HS-5 (cell line): ENCODE results near the gene RAB23.
"Not testable (repeated sequence)": the region's sequence is repeated elsewhere in the genome, so short reads cannot be mapped to it uniquely, and the experiment has no call there.

Experiments
- DNase-seq: peaks from one replicate; pipeline ENCODE4 v3.0.0-alpha.2; 2012; ENCODE audit warnings: low read depth

The RAB23 gene

DNA sequence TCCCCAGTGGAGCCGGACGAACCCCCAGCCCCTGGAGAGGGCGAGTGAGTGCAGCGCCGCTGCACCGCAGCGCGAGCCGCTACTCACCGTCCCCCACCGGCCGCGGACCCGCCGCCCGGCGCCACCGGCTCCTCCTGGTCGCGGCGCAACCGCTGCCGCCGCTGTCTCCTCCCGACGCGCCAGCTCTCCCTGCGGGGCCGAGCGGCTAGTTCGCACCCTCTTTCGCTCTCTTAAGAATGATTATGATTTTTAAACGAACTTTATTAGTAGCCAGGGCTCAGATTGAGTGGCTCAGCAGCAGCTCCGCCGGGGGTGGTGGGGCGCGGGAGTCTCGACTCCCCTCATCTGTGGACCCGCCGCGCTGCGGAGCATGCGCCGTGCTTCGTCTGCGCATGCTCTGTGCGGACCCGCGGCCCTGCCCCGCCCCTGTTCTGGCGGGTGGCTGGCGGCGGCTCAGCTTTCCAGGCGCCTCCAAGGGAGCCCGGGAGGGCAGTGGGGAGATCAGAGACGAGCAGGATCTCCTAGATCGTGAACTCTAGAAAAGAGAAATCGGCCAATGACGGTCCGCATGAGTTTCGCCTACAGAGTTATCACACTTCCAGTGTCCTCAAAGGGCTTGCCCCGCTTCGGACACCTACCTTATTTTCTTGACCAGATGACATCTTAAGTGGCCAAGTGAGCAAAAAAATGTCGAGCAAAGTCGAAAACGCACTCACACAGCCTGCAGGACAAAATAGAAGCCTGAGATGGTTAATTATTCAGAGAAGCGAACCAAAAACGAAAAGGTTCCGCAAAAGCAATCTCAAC is at the start of gene RAB23:
RAB23 (minus strand) TSS at position 372 of the 807 bp plus-strand sequence. CDS start 11,927 bp downstream, outside the sequence.
- peak; percentile 59 for DNase-seq

DNA sequence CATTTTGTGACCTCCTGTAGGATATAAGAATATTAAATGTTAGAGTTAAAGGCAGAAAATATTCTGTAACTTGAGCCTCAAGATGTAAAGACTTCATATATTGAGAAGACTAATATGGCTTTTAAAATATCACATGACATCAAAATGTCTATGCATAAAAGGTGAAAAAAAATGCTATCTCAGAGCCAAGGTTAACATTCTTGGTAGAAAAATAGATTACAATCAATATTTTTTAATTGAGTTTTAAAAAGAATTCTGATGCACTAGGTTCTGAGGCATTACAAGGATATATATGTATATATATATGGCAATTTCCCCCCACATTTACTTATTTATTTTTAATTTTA is 46.2 kb upstream of the RAB23 start:
- DNase-seq = no peak

DNA sequence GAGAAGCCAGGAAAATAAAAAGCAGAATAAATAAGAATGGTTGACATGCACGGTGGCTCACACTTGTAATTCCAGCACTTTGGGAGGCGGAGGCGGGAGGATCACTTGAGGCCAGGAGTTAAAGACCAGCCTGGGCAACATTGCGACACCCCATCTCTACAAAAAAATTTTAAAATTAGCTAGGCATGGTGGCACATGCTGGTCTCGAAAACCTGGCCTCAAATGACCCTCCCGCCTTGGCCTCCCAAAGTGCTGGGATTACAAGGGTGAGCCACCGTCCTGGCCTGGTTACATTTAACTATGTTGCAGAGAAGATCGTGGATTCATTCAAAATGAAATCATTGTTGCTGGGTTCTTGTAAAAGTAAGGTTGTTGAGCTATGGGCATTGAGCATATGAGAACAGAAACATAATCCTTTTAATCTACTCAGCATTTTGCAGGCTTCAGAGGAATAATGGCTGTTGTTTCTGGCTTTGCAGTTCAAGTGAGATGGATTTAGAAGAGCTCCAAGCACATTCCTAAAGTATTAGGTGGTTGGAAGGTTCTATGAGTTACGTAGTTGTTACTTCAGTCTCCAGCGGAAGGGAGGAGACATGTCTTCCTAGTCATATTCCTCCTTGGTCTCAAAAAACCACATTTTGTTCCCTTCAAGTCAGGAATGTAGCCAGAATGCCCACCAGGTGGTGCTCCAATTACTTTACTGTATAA is 45.6 kb upstream of the RAB23 start:
- peak; percentile 98 for DNase-seq

DNA sequence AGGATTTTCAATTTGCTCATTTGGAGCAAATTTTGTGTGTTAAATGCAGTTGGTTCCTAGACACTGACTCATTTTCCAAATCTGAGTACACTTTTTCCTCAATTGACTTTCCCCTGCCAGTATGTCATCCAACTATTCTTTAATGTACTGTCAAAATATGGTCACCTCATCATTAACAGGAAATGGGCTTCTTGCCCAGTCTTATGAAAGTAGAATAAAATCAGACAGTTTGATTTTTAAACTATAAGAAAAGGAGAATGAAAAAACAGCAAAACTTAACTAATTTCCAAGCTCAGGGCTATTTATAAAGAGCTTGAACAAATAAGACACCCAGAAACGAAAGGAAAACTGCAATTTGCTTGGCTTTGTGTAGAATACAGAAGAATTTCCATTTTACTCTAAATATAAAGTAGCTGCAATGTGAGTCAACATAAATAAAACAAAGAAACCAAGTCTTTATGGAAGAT is 43.7 kb upstream of the RAB23 start:
- no peak for DNase-seq

DNA sequence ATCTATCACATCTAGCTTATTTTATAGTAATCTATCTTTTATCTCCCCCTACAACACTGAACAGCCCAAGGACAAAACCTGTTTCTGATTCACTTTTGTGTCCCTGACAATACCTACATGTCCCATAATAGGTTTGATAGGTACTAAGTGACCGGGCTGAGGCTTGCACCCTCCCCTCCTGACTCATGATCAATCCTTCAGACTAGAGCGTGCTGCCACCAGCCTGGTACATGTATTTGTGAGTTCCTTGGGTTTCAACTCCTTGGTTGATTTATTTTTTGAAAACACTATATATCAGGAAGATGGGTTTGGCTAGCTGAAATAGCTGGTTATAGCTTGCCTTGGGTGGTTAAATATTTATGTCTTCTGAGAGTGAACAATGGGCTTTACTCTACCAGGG is 41.6 kb upstream of the RAB23 start:
- DNase-seq = no peak

DNA sequence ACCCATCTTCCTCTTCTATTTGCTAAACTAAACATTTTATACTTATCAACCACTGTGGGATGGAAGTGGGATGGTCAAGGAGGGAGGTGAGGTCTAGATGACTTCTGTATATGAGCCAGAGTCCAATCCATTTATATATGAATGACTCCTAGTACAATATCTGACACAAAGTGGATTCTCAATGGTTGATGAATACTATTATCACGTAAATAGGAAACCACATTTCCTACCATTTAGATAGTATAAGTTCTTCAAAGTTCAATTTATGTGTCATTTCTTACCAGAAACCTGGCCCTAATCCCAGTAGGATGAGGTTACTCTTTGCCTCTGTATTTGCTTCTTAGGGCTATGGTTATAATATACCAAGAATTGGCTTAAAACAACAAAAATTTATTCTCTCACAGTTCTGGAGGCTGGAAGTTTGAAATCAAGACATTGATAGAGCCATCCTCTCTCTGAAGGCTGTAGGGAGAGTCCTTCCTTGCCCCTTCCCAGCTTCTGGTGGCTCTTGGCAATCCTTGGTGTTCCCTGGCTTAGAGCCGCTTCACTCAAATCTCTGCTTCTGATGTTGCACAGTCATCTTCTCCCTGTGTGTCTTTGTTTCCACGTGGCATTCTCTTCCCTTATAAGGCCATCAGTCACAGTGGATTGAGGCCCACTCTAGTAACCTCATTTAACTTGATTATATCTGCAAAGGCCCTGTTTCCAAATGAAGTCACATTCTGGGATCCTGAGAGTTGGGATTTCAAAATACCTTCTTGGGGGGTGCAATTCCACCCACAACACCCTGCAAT is 41.0 kb upstream of the RAB23 start:
- DNase-seq = peak; percentile 85

DNA sequence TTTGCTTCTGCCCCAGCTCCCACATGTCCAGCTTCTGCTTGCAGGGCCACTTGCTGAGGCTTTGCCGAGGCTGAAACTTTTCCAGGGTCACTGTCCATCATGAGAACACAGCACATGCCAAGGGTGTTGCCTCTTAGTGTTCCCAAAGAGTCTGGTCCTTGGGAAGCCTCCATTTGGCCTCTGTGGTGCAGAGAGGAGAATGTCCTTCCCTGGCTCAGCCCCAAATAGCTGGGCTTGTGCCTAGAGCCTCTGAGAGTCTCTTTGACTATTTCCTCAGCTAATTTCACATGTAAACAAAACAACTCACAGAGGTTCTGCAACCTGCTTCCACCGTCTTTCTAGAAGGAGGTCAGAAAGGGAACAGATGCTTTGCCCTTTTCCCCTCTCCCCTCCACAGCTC is 40.4 kb upstream of the RAB23 start:
- DNase-seq = no peak

DNA sequence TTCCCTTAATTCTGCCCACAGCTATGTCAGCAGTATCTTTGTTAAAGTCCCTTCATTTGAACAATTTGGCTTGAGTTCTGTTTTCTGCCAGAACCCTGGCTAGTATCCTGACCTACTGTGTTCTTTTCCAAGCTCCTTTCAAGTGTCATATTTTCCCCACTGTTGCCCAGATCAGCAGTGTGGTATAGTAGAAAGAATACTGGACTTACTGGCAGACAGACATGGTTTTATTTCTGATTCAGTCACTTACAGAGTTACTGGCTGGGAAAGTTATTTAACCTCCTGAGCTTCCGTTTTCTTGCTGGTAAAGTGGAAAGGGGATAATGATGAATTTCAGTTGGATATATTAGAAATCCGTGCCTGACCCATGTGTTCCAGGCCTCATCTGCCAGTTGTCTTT is 39.8 kb upstream of the RAB23 start:
- DNase-seq = no peak

DNA sequence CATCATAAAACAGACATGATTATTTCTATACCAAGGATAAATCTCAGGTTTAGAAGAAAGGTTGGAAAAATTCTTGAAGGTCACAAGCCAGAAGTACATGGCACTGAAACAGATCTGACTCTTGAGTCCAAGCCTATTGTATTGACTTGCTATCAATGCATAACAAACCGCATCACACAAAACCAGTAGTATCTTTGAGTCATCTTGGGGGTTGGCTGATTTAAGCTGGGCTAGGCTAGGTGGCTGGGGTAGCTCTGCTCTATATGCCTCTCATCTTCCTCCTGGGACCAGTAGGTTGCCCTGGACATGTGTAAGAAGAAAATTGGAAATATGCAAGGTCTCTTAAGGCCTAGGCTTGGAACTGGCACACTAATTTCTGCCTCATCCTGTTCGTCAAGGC is 37.0 kb upstream of the RAB23 start:
- no peak for DNase-seq

DNA sequence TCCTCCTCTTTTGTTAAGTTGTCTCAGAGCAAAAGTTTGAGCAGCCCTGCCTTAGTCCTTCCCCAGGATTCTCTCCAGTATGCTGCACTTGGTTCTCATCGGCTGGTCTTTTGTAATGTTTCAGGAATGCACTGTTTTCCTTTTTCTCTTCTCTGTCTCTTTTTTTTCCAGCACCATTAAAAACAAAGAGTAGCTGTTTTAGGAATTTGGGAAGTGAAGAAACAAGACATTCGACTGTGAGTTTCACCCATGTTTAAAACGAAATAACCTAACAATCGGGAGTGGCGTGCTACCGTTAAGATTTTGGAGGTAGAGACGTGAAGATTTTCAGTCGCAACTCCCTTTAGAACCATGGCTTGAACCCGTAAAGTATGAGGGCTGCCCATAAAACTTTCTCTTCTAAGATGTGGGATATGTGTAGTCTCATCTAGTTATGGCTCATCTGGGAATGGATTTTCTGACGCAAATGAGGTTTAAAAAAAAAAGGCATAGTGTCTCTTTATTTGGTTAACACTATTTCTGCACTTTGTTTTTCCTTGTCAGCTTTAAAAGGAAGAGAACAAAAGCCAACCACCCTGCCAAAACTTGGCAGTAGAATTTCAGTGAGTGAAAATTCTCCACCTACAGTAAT is 35.9 kb upstream of the RAB23 start:
- DNase-seq = no peak

DNA sequence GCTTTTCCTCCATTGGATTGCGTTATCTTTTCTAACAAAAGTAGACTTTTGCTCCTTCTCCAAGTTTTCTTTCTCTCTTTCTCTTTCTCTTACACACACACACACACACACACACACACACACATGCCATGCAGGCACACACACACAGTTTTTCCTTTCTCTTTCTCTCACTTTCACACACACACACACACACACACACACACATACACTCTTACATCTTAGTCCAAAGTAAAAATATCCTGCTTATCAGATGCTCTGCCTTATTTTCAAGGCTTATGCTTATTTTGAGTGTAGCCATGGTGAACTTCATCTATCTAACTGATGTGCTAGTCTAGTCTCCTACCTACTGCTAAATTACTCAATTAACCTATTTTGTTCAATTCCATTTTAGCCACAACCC is 34.4 kb upstream of the RAB23 start:
- DNase-seq = no peak

DNA sequence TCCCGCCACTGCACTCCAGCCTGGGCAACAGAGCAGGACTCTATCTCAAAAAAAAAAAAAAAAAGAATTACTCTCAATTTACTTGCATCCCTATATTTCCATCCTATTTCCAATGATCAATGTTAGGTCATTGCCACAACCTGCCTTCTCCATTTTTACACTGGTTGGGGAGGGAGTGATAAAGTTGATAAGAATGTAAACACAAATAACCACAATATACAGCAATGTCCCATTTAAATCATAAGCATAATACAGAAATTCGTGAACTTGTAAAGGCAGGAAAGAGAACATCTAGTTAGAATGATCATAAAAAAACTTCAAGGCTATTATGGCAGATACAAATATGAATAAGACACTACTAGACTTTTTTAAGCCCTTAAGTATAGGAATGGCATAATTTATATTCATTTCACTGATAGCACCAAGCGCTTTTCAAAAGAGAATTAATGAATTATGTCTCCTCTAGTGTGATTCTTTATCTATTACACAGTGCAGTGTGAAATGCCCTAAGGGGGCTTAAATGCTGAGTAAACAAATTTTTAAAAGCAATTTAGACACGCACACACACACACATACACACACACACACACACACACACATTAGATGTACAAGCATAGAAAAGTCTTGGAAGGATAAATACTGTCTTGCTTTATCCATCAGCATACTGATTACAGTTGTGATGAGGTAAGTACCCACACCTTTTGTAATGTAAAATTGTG is 33.5 kb upstream of the RAB23 start:
- DNase-seq = no peak

DNA sequence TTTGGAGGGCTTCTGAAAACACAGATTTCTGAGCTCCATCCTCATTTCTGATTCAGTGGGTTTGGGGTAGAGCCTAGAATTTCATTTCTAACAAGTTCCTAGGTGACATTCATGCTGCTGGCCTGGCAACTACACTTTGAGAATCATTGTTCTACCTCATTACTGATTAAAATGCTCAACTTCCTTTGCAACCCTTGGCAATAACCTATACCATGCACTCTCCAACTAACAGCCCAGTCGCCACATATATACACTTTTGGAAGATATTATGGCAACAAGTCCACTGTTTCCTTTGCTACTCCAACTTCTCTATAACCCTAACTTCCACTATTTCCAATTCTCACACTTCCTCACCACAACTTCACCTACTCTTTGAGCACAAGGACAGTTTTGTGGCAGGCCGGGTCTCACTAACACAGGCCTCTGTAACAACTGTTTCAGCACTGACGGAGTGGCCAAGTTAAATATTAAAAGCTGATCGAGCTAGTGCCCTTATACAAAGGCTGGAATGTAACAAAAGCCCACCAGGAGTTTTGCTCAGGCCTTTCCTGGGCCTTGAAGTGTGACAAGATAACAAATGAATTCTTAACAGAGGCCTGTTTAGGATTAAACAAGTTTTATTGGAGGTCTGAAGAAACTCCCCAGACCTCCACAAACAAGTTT is 32.1 kb upstream of the RAB23 start:
- DNase-seq = no peak

DNA sequence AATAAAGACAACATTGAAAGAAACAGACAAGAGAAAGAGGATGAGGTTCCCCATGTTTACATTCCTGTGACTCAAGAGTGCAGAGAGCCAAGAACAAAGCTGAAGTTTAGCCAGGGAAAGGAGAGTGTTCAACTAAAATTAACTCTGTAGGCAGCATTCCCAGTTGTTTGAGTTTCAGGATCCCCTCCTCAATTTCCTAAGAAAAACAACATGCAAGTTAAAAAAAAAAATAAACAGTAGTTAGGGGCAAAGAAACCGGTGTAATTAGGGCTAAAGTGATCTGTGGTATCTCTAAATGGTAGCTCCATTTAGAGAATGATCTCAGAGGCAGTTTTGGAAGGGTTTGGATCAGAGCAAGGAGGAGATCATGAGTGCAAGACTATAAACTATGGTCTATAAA is 30.9 kb upstream of the RAB23 start:
- no peak for DNase-seq

DNA sequence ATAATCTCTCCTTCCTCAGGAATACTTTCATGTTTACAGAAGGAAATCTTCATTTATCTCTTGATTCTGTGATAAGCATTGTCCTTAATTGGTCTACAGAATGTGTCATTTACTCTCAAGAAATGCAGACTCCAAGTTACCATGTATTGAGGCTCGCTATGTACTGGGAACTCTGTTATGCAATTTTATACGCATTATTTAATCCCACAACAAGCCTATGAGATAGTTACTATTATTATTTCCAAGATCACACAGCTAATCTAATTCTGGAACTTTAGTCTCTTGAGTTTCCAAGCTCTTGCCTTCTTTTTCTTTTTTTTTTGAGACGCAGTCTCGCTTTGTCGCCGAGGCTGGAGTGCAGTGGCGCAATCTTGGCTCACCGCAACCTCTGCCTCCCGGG is 30.0 kb upstream of the RAB23 start:
- no peak for DNase-seq

DNA sequence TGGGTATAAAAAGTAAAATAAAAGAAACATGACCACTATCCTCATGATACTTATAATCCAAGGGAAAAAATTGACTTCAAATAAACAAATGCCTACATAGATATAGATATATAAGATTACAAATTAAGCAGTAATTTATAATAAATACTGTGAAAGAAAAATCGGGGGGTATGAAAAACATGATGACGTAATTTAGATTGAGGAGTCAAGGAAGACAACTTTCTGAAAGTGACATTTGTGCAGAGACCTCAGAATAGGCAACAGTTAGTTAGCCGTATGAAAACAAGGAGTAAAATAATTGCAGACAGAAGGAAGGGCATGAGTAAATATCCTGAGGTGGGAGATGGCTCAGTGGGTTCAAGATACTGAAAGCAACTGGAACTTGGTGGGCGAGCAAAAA is 28.2 kb upstream of the RAB23 start:
- no peak for DNase-seq

DNA sequence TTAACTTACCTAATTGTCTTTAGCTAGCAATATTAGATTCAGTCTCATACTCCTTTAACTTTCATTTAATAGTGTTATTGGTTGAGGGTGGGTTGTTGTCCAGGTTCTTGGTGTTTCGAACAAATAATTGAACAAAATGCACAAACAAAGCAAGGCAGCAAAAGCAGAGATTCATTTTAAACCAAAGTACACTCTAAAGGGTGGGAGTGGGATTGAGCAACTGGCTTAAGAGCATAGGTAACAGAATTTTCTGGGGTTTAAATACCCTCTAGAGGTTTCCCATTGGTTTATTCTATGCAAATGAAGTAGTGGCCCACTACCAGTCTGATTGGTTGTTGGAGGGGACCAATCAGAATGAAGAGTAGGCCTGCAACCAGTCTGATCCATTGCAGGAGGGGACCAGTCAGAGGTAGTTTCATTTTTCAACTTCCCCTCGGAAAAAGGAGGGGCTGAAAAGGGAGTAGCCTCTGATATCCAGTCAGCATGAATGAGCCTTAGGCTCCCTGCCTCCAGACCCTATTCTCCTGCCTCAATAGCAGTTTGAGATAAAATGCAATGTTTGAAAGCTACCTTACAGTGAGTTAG is 26.3 kb upstream of the RAB23 start:
- DNase-seq = no peak

DNA sequence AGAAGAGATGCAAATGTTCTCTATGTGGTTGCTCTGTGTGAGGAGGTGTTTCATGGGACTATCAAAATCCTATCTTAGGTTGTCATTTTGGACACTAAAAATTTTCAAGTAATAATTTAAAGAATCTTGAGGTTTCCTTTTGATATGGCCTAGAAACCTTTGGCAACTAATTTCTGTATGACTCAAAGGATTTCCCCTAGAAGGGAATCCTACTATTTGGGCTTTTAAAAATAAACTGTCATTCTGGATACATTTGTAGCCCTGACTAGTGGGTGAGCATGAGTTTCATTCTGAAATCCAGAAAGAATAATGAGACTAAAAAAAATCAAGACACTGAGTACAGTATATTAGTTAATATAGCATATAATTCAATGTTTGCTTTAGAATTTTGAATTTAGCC is 25.5 kb upstream of the RAB23 start:
- DNase-seq = no peak

DNA sequence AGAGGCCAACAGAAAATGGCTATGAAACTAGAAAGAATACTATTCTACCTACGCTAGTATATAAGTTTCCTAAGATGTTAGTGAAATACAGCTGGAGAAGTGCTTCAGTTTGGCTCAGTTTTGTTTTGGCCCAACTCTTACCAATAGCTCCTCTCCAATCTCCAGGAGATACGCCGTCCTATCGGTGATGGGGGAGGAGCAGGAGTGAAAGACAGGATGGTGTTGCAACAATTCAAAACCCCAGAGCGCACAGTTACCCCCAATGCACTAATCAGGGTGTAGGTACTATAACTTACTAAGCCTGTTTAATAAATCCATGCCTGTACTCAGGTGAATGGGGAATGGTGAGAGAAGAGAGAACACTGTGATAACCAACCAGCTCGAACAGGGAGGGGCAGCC is 24.2 kb upstream of the RAB23 start:
- DNase-seq = no peak

DNA sequence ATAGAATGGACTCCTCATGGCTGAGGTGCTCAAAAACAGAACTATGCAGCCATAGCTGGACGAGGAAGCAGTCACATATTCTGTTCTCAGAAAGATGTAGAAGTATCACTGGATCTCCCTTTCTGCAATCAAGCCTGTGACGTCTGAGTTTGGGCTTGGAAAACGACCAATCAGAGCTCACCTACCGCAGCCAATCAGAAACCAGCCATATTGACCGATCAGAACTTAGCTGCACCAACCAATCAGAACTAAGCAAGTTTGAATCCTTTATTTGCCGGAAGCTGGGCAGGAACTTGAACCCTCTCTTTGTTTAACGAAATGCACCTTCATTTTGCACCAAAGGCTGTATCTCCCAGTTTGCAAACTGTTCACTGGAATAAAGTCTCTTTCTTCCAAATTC is 21.8 kb upstream of the RAB23 start:
- DNase-seq = no peak

DNA sequence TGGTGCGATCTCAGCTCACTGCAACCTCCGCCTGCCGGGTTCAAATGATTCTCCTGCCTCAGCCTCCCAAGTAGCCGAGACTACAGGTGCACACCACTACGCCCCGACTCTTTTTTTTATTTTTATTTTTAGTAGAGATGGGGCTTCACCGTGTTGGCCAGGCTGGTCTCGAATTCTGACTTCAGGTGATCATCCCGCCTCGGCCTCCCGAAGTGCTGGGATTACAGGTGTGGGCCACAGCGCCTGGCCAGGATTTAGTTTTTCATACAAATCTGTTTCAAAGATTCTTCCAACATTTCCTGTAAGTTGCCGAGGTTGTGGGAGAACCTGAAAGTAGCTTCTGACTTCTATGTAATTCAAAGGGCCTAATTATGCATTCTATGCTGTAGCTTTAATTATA is 21.4 kb upstream of the RAB23 start:
- DNase-seq = not testable (repeated sequence)
